Fibroblast of the conjunctiva (primary cell): ENCODE results near the gene ATG9A.

Experiments
- DNase-seq: peaks from one replicate; pipeline ENCODE4 v3.0.0-alpha.2; 2010; ENCODE audit warnings: low read depth

The ATG9A gene

GRCh38 chr2:219175928-219176817 lies 53.3 kb downstream of the ATG9A start:
- DNase-seq, result no peak

- DNase-seq, result no peak
These were observed 54.0 kb downstream of the ATG9A start for GRCh38 chr2:219175486-219175885.

- no peak for DNase-seq
These were observed 54.6 kb downstream of the ATG9A start for GRCh38 chr2:219174801-219175200.

- DNase-seq, result no peak
These were observed 55.3 kb downstream of the ATG9A start for GRCh38 chr2:219174146-219174545.

- DNase-seq, result no peak
These were observed 56.3 kb downstream of the ATG9A start for GRCh38 chr2:219173176-219173575.

GRCh38 chr2:219172231-219173154 lies 56.9 kb downstream of the ATG9A start:
- no peak for DNase-seq

- DNase-seq, result peak; percentile 62
These were observed 58.2 kb downstream of the ATG9A start for GRCh38 chr2:219171231-219171651.

GRCh38 chr2:219169930-219170654 lies 59.3 kb downstream of the ATG9A start, which contains the start of gene SLC23A3:
SLC23A3 (minus strand) TSS chr2:219170029; CDS start chr2:219169984, 45 bp downstream.
- no peak for DNase-seq
